Measurements from ENCODE around the gene SMARCA2. TPM values are rescaled to one million over a fixed set of nuclear protein-coding genes. Genes with fewer than 3 reads are reported as not detected.

SMARCA2 gene
- total RNA-seq, 1 donor from 2014 or later, result 131 TPM

- peaks cover 19% of the 10 kb centered on the region for H3K4me1 Mint-ChIP-seq (ENCODE audit: unreplicated experiment)
- no peaks in the 10 kb centered on the region for H3K27me3 Mint-ChIP-seq
- peak overlapping the region; percentile 35 for H3K27ac Mint-ChIP-seq
- peaks cover 19% of the 10 kb centered on the region for H3K36me3 Mint-ChIP-seq
- no peak for DNase-seq (ENCODE audit: extremely low spot score, unreplicated experiment)
- no peak overlapping the region for H3K4me3 Mint-ChIP-seq
- TF ChIP-seq, protein P1, sequence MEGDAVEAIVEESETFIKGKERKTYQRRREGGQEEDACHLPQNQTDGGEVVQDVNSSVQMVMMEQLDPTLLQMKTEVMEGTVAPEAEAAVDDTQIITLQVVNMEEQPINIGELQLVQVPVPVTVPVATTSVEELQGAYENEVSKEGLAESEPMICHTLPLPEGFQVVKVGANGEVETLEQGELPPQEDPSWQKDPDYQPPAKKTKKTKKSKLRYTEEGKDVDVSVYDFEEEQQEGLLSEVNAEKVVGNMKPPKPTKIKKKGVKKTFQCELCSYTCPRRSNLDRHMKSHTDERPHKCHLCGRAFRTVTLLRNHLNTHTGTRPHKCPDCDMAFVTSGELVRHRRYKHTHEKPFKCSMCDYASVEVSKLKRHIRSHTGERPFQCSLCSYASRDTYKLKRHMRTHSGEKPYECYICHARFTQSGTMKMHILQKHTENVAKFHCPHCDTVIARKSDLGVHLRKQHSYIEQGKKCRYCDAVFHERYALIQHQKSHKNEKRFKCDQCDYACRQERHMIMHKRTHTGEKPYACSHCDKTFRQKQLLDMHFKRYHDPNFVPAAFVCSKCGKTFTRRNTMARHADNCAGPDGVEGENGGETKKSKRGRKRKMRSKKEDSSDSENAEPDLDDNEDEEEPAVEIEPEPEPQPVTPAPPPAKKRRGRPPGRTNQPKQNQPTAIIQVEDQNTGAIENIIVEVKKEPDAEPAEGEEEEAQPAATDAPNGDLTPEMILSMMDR (conservative IDR thresholded peaks at IDR 0.05), result no peak
- peaks cover 8% of the 10 kb centered on the region for H3K9me3 Mint-ChIP-seq
These were observed 138.0 kb downstream of the SMARCA2 start for GRCh38 chr9:2152966-2153629.

GRCh38 chr9:2153630-2154217, 138.6 kb downstream of the SMARCA2 start:
- Mint-ChIP-seq H3K4me3 (no peak overlapping the region), H3K36me3 (peaks cover 17% of the 10 kb centered on the region), H3K27ac (no peak overlapping the region), H3K9me3 (peaks cover 7% of the 10 kb centered on the region), H3K4me1 (ENCODE audit: unreplicated experiment) (peaks cover 24% of the 10 kb centered on the region), H3K27me3 (no peaks in the 10 kb centered on the region)
- TF ChIP-seq, protein P1 (conservative IDR thresholded peaks at IDR 0.05), result no peak
- DNase-seq (ENCODE audit: extremely low spot score, unreplicated experiment), result no peak

GRCh38 chr9:2154731-2155130, 139.6 kb downstream of the SMARCA2 start:
- Mint-ChIP-seq H3K4me3 (no peak overlapping the region), H3K36me3 (peaks cover 13% of the 10 kb centered on the region), H3K9me3 (peaks cover 4% of the 10 kb centered on the region), H3K27ac (no peak overlapping the region), H3K27me3 (no peaks in the 10 kb centered on the region), H3K4me1 (ENCODE audit: unreplicated experiment) (peaks cover 30% of the 10 kb centered on the region)
- TF ChIP-seq, protein P1 (conservative IDR thresholded peaks at IDR 0.05), result no peak
- no peak for DNase-seq (ENCODE audit: extremely low spot score, unreplicated experiment)

DNA sequence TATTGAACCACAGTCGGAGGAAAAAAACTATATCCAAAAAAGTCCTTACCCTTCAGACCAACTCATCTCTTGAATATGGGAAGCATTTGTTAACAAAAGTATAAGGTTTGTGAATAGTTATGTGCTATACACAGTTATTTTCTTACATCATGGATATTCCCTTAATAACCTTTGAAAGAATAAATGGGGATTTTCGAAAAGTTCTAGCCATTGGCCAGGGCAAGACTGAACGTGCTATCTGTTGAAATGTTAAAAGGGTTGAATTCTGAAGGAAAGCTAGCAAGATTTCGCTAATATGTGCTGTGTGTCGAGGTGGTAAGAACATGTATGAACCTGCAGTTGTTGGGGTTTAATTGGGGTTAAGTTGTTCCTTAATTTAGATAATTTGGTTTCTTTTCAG, 140.8 kb downstream of the SMARCA2 start:
- Mint-ChIP-seq H3K36me3 (peaks cover 6% of the 10 kb centered on the region), H3K4me3 (no peak overlapping the region), H3K27me3 (no peaks in the 10 kb centered on the region), H3K9me3 (peaks cover 3% of the 10 kb centered on the region), H3K27ac (no peak overlapping the region), H3K4me1 (ENCODE audit: unreplicated experiment) (peaks cover 39% of the 10 kb centered on the region)
- no peak for DNase-seq (ENCODE audit: extremely low spot score, unreplicated experiment)
- TF ChIP-seq, protein P1 (conservative IDR thresholded peaks at IDR 0.05), result no peak

DNA sequence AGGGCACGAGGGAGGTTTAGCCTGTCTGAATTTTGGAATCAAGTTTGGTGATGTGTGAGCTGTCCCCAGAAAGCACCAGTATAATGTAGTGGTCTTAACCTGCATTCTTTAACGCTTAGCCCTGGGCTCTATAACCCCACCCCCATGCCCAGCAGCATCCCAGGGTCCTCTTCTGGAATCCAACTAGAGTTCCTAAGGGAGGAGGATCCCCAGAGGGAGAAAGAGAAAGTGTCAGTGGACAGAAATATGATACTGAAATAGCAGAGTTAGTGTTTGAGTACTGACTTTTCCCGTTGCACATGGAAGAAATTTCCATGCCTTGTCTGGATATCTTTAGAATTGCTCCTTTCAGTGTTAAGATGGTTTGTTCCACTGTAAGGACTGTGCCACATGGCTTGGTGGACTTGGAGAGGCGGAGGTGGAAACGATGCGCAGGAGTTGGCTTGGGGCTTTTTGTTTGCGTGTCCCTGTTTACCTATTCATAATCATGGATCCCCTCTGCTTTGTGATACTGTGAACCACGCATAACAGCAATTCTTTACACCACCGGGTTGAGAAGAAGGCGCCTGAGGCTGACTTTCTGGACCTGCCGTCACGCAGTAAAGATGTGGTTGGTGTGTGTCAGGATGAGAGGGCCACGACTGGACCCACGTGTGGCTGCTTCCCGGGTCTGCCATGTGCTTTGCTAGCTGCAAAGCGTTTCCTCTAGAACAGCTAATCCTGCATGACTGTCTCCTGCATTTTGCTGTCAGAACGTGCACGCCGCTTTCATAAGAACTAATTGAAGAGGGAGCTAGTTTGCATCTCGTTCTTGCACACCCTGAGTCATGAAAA, 142.3 kb downstream of the SMARCA2 start:
- Mint-ChIP-seq H3K36me3 (peaks cover 10% of the 10 kb centered on the region), H3K27me3 (no peaks in the 10 kb centered on the region), H3K4me1 (ENCODE audit: unreplicated experiment) (peaks cover 41% of the 10 kb centered on the region), H3K9me3 (no peaks in the 10 kb centered on the region), H3K27ac (peak overlapping the region; percentile 80), H3K4me3 (peak overlapping the region; percentile 88)
- no peak for DNase-seq (ENCODE audit: extremely low spot score, unreplicated experiment)
- TF ChIP-seq, protein P1 (conservative IDR thresholded peaks at IDR 0.05), result no peak
